WTC11 (cell line): ENCODE measurements around the gene GALNT18. TPM values are rescaled to one million over a fixed set of nuclear protein-coding genes. Genes with fewer than 3 reads are reported as not detected.

Source experiments
- ATAC-seq: fragments of 200-7000 bp; cut with Tn5 transposase; 2 replicates; pipeline ENCODE4 v1.10.0; 2021; ENCODE audit warnings: mild to moderate bottlenecking, moderate library complexity
- CTCF ChIA-PET: fragments of 300-600 bp; sonication (Branson Sonifier 250); formaldehyde crosslinking; loops from one replicate; lab custom pipeline; 2021; ENCODE audit warnings: antibody characterized with exemption; lab: Charles Lee
- POLR2A ChIA-PET: fragments of 350-600 bp; sonication (Branson Sonifier 250); formaldehyde crosslinking; loops from one replicate; lab custom pipeline; 2021; ENCODE audit warnings: antibody characterized with exemption; lab: Charles Lee
- DNase-seq: peaks from one replicate; pipeline ENCODE4 v3.0.0; 2021; ENCODE audit warnings: low spot score
- H3K27ac Mint-ChIP-seq: 2 replicates; pipeline ENCODE4 v1.8.0; 2021; ENCODE audit warnings: mixed read lengths
- H3K27me3 Mint-ChIP-seq: 2 replicates; pipeline ENCODE4 v1.8.0; 2021; ENCODE audit warnings: low read depth, mild to moderate bottlenecking, moderate library complexity, mixed read lengths
- H3K36me3 Mint-ChIP-seq: 2 replicates; pipeline ENCODE4 v1.8.0; 2021; ENCODE audit warnings: mixed read lengths
- H3K4me1 Mint-ChIP-seq: 2 replicates; pipeline ENCODE4 v1.8.0; 2022; ENCODE audit warnings: mixed read lengths
- H3K4me3 Mint-ChIP-seq: 2 replicates; pipeline ENCODE4 v1.8.0; 2021; ENCODE audit warnings: mild to moderate bottlenecking, moderate library complexity, mixed read lengths
- H3K9me3 Mint-ChIP-seq: 2 replicates; pipeline ENCODE4 v1.8.0; 2021; ENCODE audit warnings: mixed read lengths
- ATF2 ChIP-seq: sonication (generic); formaldehyde crosslinking; IDR thresholded peaks from 2 replicates; pipeline ENCODE4 v1.8.1; 2022; ENCODE audit warnings: low read depth, missing genetic modification reagents, borderline replicate concordance
- JUN ChIP-seq: sonication (generic); formaldehyde crosslinking; IDR thresholded peaks from 2 replicates; pipeline ENCODE4 v1.8.0; 2023; ENCODE audit warnings: mild to moderate bottlenecking, missing genetic modification reagents
- NFE2L1 ChIP-seq: sonication (generic); formaldehyde crosslinking; IDR thresholded peaks from 2 replicates; pipeline ENCODE4 v1.8.1; 2023; ENCODE audit warnings: missing genetic modification reagents
- NR3C1 ChIP-seq: sonication (generic); formaldehyde crosslinking; conservative IDR thresholded peaks from 2 replicates; pipeline ENCODE4 v1.8.1; 2023; ENCODE audit warnings: low read depth, mild to moderate bottlenecking, missing genetic modification reagents
- RORB ChIP-seq: fragments of 250-450 bp; sonication (Bioruptor Pico); IDR thresholded peaks from 2 replicates; pipeline ENCODE4 v1.9.0; 2021; ENCODE audit warnings: mild to moderate bottlenecking
- TCF7 ChIP-seq: sonication (generic); formaldehyde crosslinking; IDR thresholded peaks from 2 replicates; pipeline ENCODE4 v1.8.0; 2022; ENCODE audit warnings: mild to moderate bottlenecking, low read depth, missing genetic modification reagents, moderate library complexity
- USF2 ChIP-seq: sonication (generic); formaldehyde crosslinking; IDR thresholded peaks from 2 replicates; pipeline ENCODE4 v1.8.1; 2023; ENCODE audit warnings: mild to moderate bottlenecking, missing genetic modification reagents, moderate library complexity
- ZBTB21 ChIP-seq: sonication (generic); formaldehyde crosslinking; IDR thresholded peaks from 2 replicates; pipeline ENCODE4 v1.8.1; 2023; ENCODE audit warnings: mild to moderate bottlenecking, missing genetic modification reagents, borderline replicate concordance
- ZNF512 ChIP-seq: sonication (generic); formaldehyde crosslinking; IDR thresholded peaks from 2 replicates; pipeline ENCODE4 v1.8.1; 2022; ENCODE audit warnings: missing genetic modification reagents, borderline replicate concordance
- ZNF532 ChIP-seq: fragments of 250-450 bp; sonication (Bioruptor Pico); IDR thresholded peaks from 2 replicates; pipeline ENCODE4 v1.9.0; 2021; ENCODE audit warnings: mild to moderate bottlenecking, borderline replicate concordance
- total RNA-seq: library from RNA; stranded (reverse); gene quantifications from 3 replicates; pipeline ENCODE4 v1.2.3, GENCODE V29; 2021

The GALNT18 gene
- total RNA-seq, 1 experiment from 2014 or later, result 5.0 TPM

- TF ChIP-seq ZNF532 (CRISPR knock-in tag) (no peak), ZBTB21 (CRISPR knock-in tag) (no peak), NR3C1 (CRISPR knock-in tag) (no peak), JUN (no peak)
These were observed 237.8 kb downstream of the GALNT18 start (continued) for GRCh38 chr11:11383995-11384394.

GRCh38 chr11:11382858-11383532 is 238.8 kb downstream of the GALNT18 start:
- Mint-ChIP-seq H3K4me3 (no peak overlapping the region), H3K27me3 (no peaks in the 10 kb centered on the region), H3K36me3 (peaks cover 3% of the 10 kb centered on the region; the same call in 1 of the 2 replicates), H3K4me1 (peaks cover 19% of the 10 kb centered on the region), H3K9me3 (peaks cover 5% of the 10 kb centered on the region), H3K27ac (no peak overlapping the region)
- no peak for ATAC-seq
- POLR2A ChIA-PET, result no interaction called here
- no peak for DNase-seq
- TF ChIP-seq NFE2L1 (CRISPR knock-in tag), result no peak
- no peak for TF ChIP-seq ATF2 (CRISPR knock-in tag)
- TF ChIP-seq ZNF532 (CRISPR knock-in tag), result no peak
- no peak for TF ChIP-seq ZNF512 (CRISPR knock-in tag)
- no peak for TF ChIP-seq RORB (CRISPR knock-in tag)
- no peak for TF ChIP-seq USF2 (CRISPR knock-in tag)
- no peak for TF ChIP-seq TCF7 (CRISPR knock-in tag)
- TF ChIP-seq, all 79 proteins: peak for 0
- CTCF ChIA-PET, result no interaction called here
